Thymus (tissue), 14 donors: ENCODE data around the gene CLUH. TPM values are rescaled to one million over a fixed set of nuclear protein-coding genes. Genes with fewer than 3 reads are reported as not detected.
A peak's percentile ranks its signal among the peaks of the same experiment; 100 is the strongest.

ENCODE experiments used
- DNase-seq, 9 donors: peaks; one replicate each; pipeline ENCODE4 v3.0.0-alpha.2; 2013; ENCODE audit warnings: low spot score in 9 of 9, low read depth in 6 of 9, missing footprints in 1 of 9
- H3K27ac ChIP-seq, 2 donors: one replicate each; pipeline ENCODE4 v1.5.1; 2013; ENCODE audit warnings: control low read depth in 1 of 2, low read depth in 1 of 2, low read length in 1 of 2, mild to moderate bottlenecking in 1 of 2, moderate library complexity in 1 of 2
- H3K27me3 ChIP-seq, 2 donors: one replicate each; pipeline ENCODE4 v1.5.1; 2013; ENCODE audit warnings: low read length in 1 of 2; ENCODE audit not compliant: control insufficient read depth in 2 of 2, insufficient read depth in 1 of 2
- H3K36me3 ChIP-seq, 2 donors: one replicate each; pipeline ENCODE4 v1.5.1; 2013; ENCODE audit warnings: low read length in 1 of 2, mild to moderate bottlenecking in 1 of 2, moderate library complexity in 1 of 2; ENCODE audit not compliant: control insufficient read depth in 2 of 2, insufficient read depth in 2 of 2
- H3K4me1 ChIP-seq, 2 donors: one replicate each; pipeline ENCODE4 v1.5.1; 2013; ENCODE audit warnings: low read length in 2 of 2; ENCODE audit not compliant: control insufficient read depth in 2 of 2, insufficient read depth in 2 of 2
- H3K4me3 ChIP-seq, 2 donors: one replicate each; pipeline ENCODE4 v1.5.1; 2013; ENCODE audit warnings: low read length in 2 of 2, control low read depth in 1 of 2, mild to moderate bottlenecking in 1 of 2
- H3K9me3 ChIP-seq, 2 donors: one replicate each; pipeline ENCODE4 v1.5.1; 2013; ENCODE audit warnings: low read length in 1 of 2, mild to moderate bottlenecking in 1 of 2; ENCODE audit not compliant: control insufficient read depth in 2 of 2, insufficient read depth in 1 of 2
- WGBS: extraction: QIAGEN DNeasy Blood & Tissue Kit; methylation state at CpG from one replicate; pipeline ENCODE4 v1.1.7; 2013; 5-methylcytosine and 5-hydroxymethylcytosine counted together
- long read RNA-seq, 10 donors: transcript quantifications; one replicate each; lab custom pipeline, GENCODE V29; 2026
- polyA plus RNA-seq: library from polyadenylated mRNA; stranded (reverse); fragments of 200-250 nt; gene quantifications from one replicate; pipeline ENCODE4 v1.2.3, GENCODE V29; 2013
- total RNA-seq: library from RNA; stranded (reverse); fragments of 120-200 nt; gene quantifications from one replicate; pipeline ENCODE4 v1.2.4, GENCODE V29; 2013
- donor health status: healthy.

The CLUH gene, protein sequence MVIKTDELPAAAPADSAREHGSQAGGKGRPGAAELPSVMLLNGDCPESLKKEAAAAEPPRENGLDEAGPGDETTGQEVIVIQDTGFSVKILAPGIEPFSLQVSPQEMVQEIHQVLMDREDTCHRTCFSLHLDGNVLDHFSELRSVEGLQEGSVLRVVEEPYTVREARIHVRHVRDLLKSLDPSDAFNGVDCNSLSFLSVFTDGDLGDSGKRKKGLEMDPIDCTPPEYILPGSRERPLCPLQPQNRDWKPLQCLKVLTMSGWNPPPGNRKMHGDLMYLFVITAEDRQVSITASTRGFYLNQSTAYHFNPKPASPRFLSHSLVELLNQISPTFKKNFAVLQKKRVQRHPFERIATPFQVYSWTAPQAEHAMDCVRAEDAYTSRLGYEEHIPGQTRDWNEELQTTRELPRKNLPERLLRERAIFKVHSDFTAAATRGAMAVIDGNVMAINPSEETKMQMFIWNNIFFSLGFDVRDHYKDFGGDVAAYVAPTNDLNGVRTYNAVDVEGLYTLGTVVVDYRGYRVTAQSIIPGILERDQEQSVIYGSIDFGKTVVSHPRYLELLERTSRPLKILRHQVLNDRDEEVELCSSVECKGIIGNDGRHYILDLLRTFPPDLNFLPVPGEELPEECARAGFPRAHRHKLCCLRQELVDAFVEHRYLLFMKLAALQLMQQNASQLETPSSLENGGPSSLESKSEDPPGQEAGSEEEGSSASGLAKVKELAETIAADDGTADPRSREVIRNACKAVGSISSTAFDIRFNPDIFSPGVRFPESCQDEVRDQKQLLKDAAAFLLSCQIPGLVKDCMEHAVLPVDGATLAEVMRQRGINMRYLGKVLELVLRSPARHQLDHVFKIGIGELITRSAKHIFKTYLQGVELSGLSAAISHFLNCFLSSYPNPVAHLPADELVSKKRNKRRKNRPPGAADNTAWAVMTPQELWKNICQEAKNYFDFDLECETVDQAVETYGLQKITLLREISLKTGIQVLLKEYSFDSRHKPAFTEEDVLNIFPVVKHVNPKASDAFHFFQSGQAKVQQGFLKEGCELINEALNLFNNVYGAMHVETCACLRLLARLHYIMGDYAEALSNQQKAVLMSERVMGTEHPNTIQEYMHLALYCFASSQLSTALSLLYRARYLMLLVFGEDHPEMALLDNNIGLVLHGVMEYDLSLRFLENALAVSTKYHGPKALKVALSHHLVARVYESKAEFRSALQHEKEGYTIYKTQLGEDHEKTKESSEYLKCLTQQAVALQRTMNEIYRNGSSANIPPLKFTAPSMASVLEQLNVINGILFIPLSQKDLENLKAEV (N-terminal part only)
- 7.4 TPM for total RNA-seq
- 26.1 TPM for polyA plus RNA-seq
- long read RNA-seq, donor 1: 0 reads
- long read RNA-seq, donor 2: 0 reads
- long read RNA-seq, donor 3: 0 reads
- long read RNA-seq, donor 4: 0 reads
- long read RNA-seq, donor 5, partial matches to known transcripts: 19 of 19 reads
- long read RNA-seq, donor 5, other reads (novel, unspliced or antisense): 0 of 19 reads
- long read RNA-seq, donor 6: 0 reads
- long read RNA-seq, donor 7: 0 reads
- long read RNA-seq, donor 8: 0 reads
- long read RNA-seq, donor 9: 0 reads
- long read RNA-seq, donor 10: 0 reads

- DNase-seq: peak; percentile 68 to 98 (median 95)
- whole genome bisulfite sequencing: 4% methylated on average over 76 of the region's 76 CpGs
- H3K36me3 ChIP-seq: no peaks in the 10 kb centered on the region
- no peaks in the 10 kb centered on the region for H3K27me3 ChIP-seq
- peak within 1 kb of the TSS; percentile 74 to 80 for H3K4me3 ChIP-seq
- no peaks in the 10 kb centered on the region for H3K9me3 ChIP-seq
- peak within 1 kb of the TSS; percentile 36 to 58 for H3K27ac ChIP-seq
- H3K4me1 ChIP-seq: peaks cover 18 to 32% of the 10 kb centered on the region in 2 donors
These were observed at the start of gene CLUH for GRCh38 chr17:2711608-2712299. Gene CLUH (minus strand): TSS chr17:2711764. CDS start chr17:2711661, 103 bp downstream.

DNA sequence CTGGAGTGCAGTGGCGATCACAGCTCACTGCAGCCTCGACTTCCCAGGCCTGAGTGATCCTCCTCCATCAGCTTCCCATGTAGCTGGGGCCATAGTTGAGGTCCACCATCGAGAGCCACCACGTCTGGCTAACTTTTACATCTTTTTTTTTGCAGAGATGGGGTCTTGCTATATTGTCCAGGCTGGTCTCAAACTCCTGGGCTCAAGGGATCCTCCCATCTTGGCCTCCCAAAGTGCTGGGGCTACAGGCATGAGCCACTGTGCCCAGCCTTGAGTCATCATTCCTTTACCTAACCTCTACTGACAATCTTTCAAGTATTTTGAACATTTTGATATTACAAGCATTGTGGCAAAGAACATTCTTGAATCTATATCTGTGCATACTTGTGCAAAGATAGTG is 47.3 kb upstream of the CLUH start:
- Histone ChIP-seq H3K4me1 (no peaks in the 10 kb centered on the region), H3K27me3 (peaks cover 37 to 51% of the 10 kb centered on the region in 2 donors), H3K4me3 (no peak overlapping the region), H3K36me3 (no peaks in the 10 kb centered on the region), H3K9me3 (no peaks in the 10 kb centered on the region), H3K27ac (no peak overlapping the region)
- 82% methylated on average over 4 of the region's 4 CpGs for WGBS
- no peak for DNase-seq

- Histone ChIP-seq H3K4me1 (no peaks in the 10 kb centered on the region), H3K27ac (no peak overlapping the region), H3K27me3 (peaks cover 42 to 69% of the 10 kb centered on the region in 2 donors), H3K36me3 (no peaks in the 10 kb centered on the region), H3K9me3 (no peaks in the 10 kb centered on the region), H3K4me3 (no peak overlapping the region)
- DNase-seq: no peak
- WGBS: 6% methylated on average over 46 of the region's 46 CpGs
These were observed 44.5 kb upstream of the CLUH start for GRCh38 chr17:2755891-2756724.

GRCh38 chr17:2751491-2751890 is 39.9 kb upstream of the CLUH start:
- Histone ChIP-seq H3K27ac (no peak overlapping the region), H3K9me3 (no peaks in the 10 kb centered on the region), H3K27me3 (peaks cover 57 to 85% of the 10 kb centered on the region in 2 donors), H3K36me3 (no peaks in the 10 kb centered on the region), H3K4me1 (peaks cover 2% of the 10 kb centered on the region in 2 donors), H3K4me3 (no peak overlapping the region)
- DNase-seq: no peak
- 90% methylated on average over 2 of the region's 2 CpGs for WGBS

DNA sequence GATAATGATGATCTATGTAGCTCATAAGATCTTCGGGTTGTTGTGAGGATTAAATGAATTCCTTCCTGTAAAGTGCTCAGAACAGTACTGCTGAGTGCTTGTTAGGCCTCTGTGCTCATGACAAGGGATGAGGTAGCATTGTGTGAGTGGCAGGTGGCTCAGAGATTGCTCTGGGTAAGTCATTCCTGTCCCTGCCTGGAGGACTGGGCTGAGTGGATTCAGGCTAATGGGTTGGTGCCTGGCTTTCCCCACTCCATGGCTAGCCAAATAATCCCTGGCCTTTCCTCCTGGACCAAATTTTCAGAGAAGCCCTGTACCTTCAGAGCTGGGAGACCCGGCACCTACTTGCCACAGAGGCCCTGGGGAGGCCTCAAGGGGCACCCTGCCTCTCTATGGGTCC is 39.2 kb upstream of the CLUH start:
- Histone ChIP-seq H3K27ac (no peak overlapping the region), H3K27me3 (peaks cover 49 to 84% of the 10 kb centered on the region in 2 donors), H3K9me3 (no peaks in the 10 kb centered on the region), H3K36me3 (no peaks in the 10 kb centered on the region), H3K4me1 (peaks cover 2% of the 10 kb centered on the region in 2 donors), H3K4me3 (no peak overlapping the region)
- DNase-seq: no peak
- 94% methylated on average over 2 of the region's 2 CpGs for WGBS

- Histone ChIP-seq H3K4me3 (peak overlapping the region in 1 of 2 donors; percentile 27), H3K27ac (no peak overlapping the region), H3K4me1 (peaks cover 2% of the 10 kb centered on the region in 2 donors), H3K27me3 (peaks cover 42 to 87% of the 10 kb centered on the region in 2 donors), H3K9me3 (no peaks in the 10 kb centered on the region), H3K36me3 (no peaks in the 10 kb centered on the region)
- peak; percentile 45 to 86 (median 62) for DNase-seq
- WGBS: 2% methylated on average over 35 of the region's 35 CpGs
These were observed 38.2 kb upstream of the CLUH start for GRCh38 chr17:2749784-2750181.

DNA sequence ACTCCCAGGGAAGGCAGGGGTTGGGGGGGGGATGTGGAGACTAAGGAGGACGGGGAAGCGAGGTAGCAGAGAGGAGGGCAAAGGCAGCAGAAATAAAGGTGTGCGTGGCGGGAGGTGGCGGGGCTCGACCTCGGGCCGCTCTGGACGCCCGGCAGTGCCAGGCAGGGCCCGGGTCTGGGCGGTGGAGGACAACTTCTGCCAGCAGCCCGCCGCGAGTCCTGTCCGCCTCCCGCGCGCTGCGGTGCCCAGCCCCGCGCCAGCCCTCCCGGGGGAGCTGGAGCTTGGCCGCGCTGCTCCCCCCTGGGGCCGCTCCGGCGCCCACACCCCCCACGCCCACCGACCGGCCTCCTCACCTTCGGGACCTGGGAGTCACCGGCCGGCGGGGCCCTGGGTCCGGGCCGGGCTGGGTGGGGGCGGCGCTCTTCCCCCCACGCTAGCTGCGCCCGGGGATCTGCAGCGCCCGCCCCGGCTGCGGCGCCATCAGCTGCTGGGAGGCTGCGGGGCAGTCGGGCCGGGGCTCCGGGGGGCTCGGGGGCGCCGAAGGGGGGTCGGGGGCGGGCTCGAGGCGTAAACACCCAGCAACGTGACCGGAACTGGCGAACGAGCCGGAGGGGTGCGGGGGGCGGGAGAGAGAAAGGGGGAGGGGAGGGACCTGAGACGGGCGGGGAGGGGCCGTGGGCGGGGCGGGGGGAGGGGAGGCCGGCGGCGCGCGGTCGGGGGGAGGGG is 37.7 kb upstream of the CLUH start, which contains the start of gene CCDC92B:
Gene CCDC92B (minus strand): TSS at position 595 of the 726 bp plus-strand sequence. CDS start 14,507 bp downstream, outside the sequence.
- Histone ChIP-seq H3K27me3 (peaks cover 36 to 87% of the 10 kb centered on the region in 2 donors), H3K27ac (no peak within 1 kb of the TSS), H3K4me3 (peak within 1 kb of the TSS in 1 of 2 donors; percentile 27), H3K36me3 (no peaks in the 10 kb centered on the region), H3K9me3 (no peaks in the 10 kb centered on the region), H3K4me1 (peaks cover 2% of the 10 kb centered on the region in 2 donors)
- no peak for DNase-seq
- 8% methylated on average over 75 of the region's 76 CpGs for WGBS
